Measurements from ENCODE around the gene CXCL16. TPM values are rescaled to one million over a fixed set of nuclear protein-coding genes. Genes with fewer than 3 reads are reported as not detected.

CXCL16 gene
- total RNA-seq, 1 donor from 2014 or later, result 3.5 TPM

DNA sequence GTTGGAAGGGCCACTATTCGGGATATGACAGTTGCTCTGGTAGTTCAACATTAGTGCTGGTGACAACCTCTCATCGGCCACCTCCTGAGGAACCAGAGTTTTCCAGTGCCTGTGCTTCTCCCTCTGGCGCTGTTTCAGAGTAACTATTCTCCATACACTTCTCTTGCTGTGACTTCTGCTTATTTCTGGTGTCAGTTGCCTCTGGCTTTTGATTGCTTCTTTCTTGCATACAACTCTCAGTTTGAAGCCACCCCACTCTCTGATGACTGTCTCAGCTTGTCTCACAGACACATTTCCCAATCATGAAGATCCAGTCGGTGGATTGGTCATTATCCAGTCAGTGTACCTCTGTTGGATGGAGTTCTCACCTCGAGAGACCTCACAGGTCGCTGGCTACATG lies 28.6 kb upstream of the CXCL16 start:
- DNase-seq, result no peak
- TF ChIP-seq CTCF (IDR thresholded peaks at IDR 0.05), result no peak
- H3K4me3 Mint-ChIP-seq, result no peak overlapping the region
- no peak for ATAC-seq (ENCODE audit: low read depth)
- ChIA-PET CTCF (no interaction called here), POLR2A (no interaction called here)
- H3K4me1 Mint-ChIP-seq, result peaks cover 5% of the 10 kb centered on the region
- peaks cover 14% of the 10 kb centered on the region for H3K27me3 Mint-ChIP-seq
- intact Hi-C loops (cut with micrococcal nuclease), result no loop called here
- H3K27ac Mint-ChIP-seq, result peak overlapping the region; percentile 3
- no peaks in the 10 kb centered on the region for H3K36me3 Mint-ChIP-seq (ENCODE audit: low read depth)
- H3K9me3 Mint-ChIP-seq, result no peaks in the 10 kb centered on the region

DNA sequence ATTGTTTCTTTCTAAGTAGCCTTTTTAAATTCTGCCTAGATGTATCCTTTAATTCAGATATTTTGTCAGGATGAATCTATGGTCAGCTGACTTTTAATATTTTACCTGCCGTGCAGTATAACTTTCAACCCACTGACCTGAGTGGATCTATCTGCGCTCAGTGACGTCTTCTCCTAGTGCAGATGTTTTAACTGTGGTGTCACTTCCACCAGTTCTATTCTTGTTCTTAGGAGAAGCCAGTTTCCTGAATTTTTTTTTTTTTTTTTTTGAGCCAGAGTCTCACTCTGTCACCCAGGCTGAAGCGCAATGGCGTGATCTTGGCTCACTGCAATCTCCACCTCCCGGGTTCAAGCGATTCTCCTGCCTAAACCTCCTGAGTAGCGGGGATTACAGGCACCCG lies 27.0 kb upstream of the CXCL16 start:
- ATAC-seq (ENCODE audit: low read depth) (no peak), DNase-seq (no peak)
- CTCF ChIA-PET, result no interaction called here
- H3K4me3 Mint-ChIP-seq, result no peak overlapping the region
- no peak overlapping the region for H3K27ac Mint-ChIP-seq
- H3K9me3 Mint-ChIP-seq, result no peaks in the 10 kb centered on the region
- no peaks in the 10 kb centered on the region for H3K36me3 Mint-ChIP-seq (ENCODE audit: low read depth)
- H3K4me1 Mint-ChIP-seq, result peaks cover 5% of the 10 kb centered on the region
- intact Hi-C loops (cut with micrococcal nuclease), result no loop called here
- POLR2A ChIA-PET, result no interaction called here
- H3K27me3 Mint-ChIP-seq, result peaks cover 8% of the 10 kb centered on the region
- no peak for TF ChIP-seq CTCF (IDR thresholded peaks at IDR 0.05)

DNA sequence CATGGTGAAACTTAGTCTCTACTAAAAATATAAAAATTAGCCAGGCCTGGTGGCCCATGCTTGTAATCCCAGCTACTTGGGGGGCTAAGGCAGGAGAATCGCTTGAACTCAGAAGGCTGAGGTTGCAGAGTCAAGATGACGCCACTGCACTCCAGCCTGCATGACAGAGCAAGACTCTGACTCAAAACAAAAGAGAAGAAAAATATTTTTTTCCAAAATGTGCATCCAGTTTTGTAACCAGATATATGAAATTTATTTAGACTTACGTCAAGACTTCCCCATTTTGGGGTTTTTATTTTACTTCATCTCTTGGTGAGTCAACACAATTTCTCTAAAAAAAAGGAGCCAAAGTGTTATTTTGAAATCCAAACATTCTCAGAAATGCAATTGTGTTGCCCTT lies 26.5 kb upstream of the CXCL16 start:
- POLR2A ChIA-PET, result no interaction called here
- TF ChIP-seq CTCF (IDR thresholded peaks at IDR 0.05), result no peak
- Mint-ChIP-seq H3K27me3 (peaks cover 6% of the 10 kb centered on the region), H3K4me3 (no peak overlapping the region), H3K4me1 (peaks cover 5% of the 10 kb centered on the region), H3K9me3 (no peaks in the 10 kb centered on the region), H3K27ac (peak overlapping the region; percentile 35), H3K36me3 (ENCODE audit: low read depth) (no peaks in the 10 kb centered on the region)
- CTCF ChIA-PET, result no interaction called here
- intact Hi-C loops (cut with micrococcal nuclease), result no loop called here
- ATAC-seq (ENCODE audit: low read depth), result no peak
- DNase-seq, result no peak

DNA sequence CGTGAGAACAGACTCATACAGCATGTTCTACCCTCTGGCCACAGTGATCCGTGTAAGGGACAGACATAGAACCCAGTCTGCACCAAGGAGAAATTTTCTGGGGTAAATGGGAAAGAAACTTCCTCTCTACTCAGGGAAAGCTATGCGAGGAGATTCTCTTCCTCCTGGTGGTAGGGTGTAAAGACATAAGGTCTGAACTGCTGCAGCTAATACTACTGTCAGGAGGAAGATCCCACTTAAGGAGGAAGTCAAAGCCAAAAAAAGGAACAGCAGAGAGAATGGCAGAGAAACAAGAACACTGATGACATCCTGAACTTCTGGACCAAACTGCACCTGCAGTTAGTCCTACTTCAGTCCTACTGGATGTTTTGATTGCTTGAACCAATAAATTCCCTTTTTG lies 24.9 kb upstream of the CXCL16 start:
- ChIA-PET CTCF (no interaction called here), POLR2A (interaction anchor here (1.0 kb wide), 1 partner anchor 209 kb away, joined by 3 read pairs; the partner anchor contains the start of gene MYBBP1A)
- no peaks in the 10 kb centered on the region for H3K9me3 Mint-ChIP-seq
- intact Hi-C loops (cut with micrococcal nuclease), result no loop called here
- no peak for ATAC-seq (ENCODE audit: low read depth)
- H3K27me3 Mint-ChIP-seq, result peaks cover 8% of the 10 kb centered on the region
- no peaks in the 10 kb centered on the region for H3K36me3 Mint-ChIP-seq (ENCODE audit: low read depth)
- TF ChIP-seq CTCF (IDR thresholded peaks at IDR 0.05), result no peak
- no peak overlapping the region for H3K4me3 Mint-ChIP-seq
- peaks cover 5% of the 10 kb centered on the region for H3K4me1 Mint-ChIP-seq
- no peak overlapping the region for H3K27ac Mint-ChIP-seq
- no peak for DNase-seq

DNA sequence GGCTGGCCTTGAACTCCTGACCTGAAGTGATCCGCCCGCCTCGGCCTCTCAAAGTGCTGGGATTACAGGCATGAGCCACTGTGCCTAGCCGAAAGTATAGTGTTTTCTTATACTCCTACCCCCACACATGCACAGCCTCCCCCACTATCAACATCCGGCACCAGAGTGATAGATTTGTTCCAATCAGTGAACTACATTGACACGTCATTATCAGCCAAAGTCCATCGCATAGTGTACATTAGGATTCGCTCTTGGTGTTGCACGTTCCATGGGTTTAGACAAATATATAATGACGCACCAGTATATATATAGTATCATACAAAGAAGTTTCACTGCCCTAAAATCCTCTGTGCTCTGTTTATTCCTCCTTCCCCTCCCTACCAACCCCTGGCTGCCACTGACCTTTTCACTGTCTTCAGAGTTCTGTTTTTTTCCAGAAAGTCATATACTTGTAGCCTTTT lies 20.1 kb upstream of the CXCL16 start:
- Mint-ChIP-seq H3K27me3 (peaks cover 10% of the 10 kb centered on the region), H3K4me1 (peaks cover 5% of the 10 kb centered on the region), H3K4me3 (no peak overlapping the region), H3K36me3 (ENCODE audit: low read depth) (no peaks in the 10 kb centered on the region), H3K9me3 (no peaks in the 10 kb centered on the region), H3K27ac (no peak overlapping the region)
- ATAC-seq (ENCODE audit: low read depth) (no peak), DNase-seq (no peak)
- TF ChIP-seq CTCF (IDR thresholded peaks at IDR 0.05), result no peak
- ChIA-PET CTCF (no interaction called here), POLR2A (no interaction called here)
- intact Hi-C loops (cut with micrococcal nuclease), result no loop called here
